Hematopoietic multipotent progenitor cell (in vitro differentiated cells): ENCODE results near the gene RALGAPB. TPM values are rescaled to one million over a fixed set of nuclear protein-coding genes. Genes with fewer than 3 reads are reported as not detected.
"Not testable (repeated sequence)": the region's sequence is repeated elsewhere in the genome, so short reads cannot be mapped to it uniquely, and the experiment has no call there.

Experiments used
- DNase-seq, 3 donors: peaks; one replicate each; pipeline ENCODE4 v3.0.0-alpha.2; 2011 to 2015; ENCODE audit warnings: low read depth in 2 of 3, low spot score in 2 of 3
- total RNA-seq: library from RNA; depleted of rRNA; stranded (reverse); fragments of >200 nt; gene quantifications from one replicate; pipeline ENCODE4 v1.2.3, GENCODE V29; 2012

RALGAPB gene
- total RNA-seq, 1 donor, result 23.7 TPM

DNA sequence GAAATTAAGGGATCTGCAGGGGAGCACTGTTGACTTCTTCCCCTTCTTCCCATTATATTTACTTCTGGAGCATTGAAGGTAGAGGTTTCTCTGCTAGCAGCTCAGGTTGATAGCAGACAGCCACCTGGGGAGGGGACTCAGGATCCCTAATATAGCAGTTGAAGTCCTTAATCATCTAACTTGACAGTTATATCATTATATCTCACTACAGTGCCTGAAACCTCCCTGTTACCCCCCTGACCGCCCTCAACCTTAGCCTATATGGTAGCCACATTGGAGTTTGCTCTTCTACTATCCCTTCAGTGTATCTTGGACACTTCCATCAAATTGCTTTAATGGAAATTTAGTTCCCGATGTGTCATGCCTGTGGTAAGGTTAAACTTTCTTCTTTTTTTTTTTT lies 7.0 kb downstream of the RALGAPB start:
- DNase-seq, result no peak

DNA sequence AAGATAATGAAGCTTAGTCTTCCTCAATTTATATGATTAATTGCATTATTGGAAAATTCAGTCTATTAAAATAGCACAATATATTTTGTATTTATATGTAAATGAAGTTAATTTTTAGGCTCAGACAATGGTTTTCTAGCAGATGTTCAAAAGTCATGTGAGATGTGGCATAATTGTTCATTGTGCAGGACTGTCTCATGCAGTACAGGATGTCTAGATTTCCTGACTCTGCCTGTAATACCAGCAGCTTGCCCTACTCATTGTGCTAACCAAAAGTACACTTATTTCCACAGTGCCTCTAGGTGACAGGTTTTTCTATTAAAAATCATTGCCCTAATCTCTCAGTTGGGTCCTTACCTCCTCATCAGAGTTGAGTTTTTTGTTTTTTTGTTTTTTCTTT lies 12.4 kb downstream of the RALGAPB start:
- DNase-seq, result no peak

- DNase-seq, result no peak
Observed at GRCh38 chr20:38489181-38489580, 16.5 kb downstream of the RALGAPB start.

DNA sequence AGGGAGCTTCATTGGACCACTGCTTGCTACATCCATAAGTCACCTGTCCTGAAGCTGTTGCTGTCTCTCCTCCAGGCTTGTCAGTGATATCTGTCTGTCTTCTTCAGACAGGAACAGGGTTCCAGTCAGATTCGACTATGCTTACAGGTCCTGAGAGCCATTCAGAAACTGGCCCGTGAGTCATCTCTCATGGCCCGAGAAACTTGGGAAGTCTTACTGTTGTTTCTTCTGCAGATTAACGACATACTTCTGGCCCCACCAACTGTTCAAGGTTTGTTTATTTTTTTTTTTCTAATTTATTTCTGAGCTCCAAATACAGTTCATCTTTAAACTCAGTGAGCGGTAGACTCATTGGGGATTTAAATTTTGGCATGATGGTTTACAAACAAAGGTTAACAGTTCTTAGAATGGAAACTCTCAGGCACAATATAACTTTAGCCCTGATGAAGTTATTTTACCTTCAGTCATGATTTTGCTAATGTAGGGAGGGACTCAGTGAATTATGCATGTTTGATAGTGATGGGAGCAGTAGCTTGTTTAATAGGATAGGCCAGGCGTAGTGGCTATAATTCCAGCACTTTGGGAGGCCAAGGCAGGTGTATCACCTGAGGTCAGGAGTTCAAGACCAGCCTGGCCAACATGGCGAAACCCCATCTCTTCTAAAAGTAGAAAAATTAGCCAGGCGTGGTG lies 24.7 kb downstream of the RALGAPB start:
- DNase-seq, result no peak

- no peak for DNase-seq
Observed at GRCh38 chr20:38498909-38499308, 26.3 kb downstream of the RALGAPB start.

DNA sequence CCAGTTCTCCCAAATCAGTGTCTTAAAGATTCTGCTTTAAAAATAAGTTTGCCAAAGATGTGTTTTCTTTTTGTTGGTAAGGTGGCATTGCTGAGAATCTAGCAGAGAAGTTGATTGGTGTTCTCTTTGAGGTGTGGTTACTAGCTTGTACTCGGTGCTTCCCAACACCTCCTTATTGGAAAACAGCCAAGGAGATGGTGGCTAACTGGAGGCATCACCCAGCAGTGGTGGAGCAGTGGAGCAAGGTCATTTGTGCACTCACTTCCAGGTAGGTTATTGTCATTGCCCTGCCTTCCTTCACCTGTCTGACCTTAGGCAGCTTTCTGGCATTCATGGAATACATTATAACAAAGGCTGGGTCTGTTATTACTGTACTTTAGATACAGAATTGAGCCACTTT lies 26.7 kb downstream of the RALGAPB start:
- no peak for DNase-seq

GRCh38 chr20:38501858-38502436 lies 29.3 kb downstream of the RALGAPB start:
- no peak for DNase-seq

DNA sequence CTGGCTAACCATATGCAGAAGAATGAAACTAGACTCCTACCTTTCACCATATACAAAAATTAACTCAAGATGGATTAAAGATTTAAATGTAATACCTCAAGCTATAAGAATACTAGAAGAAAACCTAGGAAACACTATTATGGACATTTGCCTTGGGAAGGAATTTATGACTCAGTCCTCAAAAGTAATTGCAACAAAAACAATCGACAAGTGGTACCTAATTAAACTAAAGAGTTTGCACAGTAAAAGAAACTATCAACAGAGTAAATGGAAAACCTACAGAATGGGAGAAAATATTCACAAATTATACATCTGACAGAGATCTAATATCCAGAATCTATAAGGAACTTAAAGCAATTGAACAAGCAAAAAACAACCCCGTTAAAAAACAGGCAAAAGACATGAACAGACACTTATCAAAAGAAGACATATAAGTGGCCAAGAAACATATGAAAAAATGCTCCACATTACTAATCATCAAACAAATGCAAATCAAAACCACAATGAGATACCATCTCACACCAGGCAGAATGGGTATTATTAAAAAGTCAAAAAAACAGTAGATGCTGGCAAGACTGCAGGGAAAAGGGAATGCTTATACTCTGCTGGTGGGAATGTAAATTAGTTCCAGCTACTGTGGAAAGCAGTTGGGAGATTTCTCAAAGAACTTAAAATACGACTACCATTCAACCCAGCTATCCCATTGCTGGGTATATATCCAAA lies 31.9 kb downstream of the RALGAPB start:
- no peak for DNase-seq

GRCh38 chr20:38505091-38505455 lies 32.4 kb downstream of the RALGAPB start:
- no peak for DNase-seq

GRCh38 chr20:38511726-38512125 lies 39.1 kb downstream of the RALGAPB start:
- not testable (repeated sequence) for DNase-seq

DNA sequence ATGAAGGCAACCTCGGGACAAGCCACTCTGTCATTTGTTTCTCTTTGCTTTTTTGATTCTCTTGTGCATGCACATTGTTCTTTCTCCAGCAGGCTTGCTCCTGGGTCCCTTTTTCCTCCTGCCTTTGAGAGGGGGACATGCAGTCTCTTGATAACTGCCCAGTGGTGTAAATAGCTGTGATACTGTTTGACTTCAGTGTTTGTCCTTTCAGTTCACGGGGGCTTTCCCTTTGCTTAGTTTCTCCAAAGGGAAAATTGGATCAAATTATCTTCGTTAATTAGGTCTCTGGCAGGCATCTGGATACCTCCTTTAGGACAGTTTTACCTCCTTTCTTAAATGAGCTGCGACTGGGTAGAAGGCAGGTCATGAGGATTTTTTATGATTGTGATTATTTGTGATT lies 41.5 kb downstream of the RALGAPB start:
- DNase-seq, result no peak

GRCh38 chr20:38514947-38515346 lies 42.3 kb downstream of the RALGAPB start:
- DNase-seq, result no peak

GRCh38 chr20:38515631-38516030 lies 43.0 kb downstream of the RALGAPB start:
- DNase-seq, result no peak

- DNase-seq, result no peak
Observed at GRCh38 chr20:38519426-38519825, 46.8 kb downstream of the RALGAPB start.

GRCh38 chr20:38520261-38520660 lies 47.6 kb downstream of the RALGAPB start:
- no peak for DNase-seq

GRCh38 chr20:38523697-38524096 lies 51.1 kb downstream of the RALGAPB start:
- no peak for DNase-seq

DNA sequence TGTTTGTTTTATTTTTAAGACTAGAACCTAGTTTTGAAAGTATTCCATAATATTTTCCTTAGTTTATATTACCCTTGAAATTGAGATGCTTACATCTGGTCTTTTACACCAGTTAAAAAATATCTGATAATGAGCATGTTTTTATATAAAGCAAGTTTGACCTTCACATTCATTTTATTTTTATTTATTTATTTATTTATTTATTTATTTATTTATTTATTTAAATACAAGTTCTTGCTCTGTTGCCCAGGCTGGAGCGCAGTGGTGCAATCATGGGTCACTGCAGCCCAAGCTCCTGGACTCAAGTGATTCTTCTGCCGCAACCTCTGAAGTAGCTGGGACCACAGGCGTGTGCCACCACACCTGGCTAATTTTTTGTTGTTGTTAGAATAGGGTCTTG lies 55.5 kb downstream of the RALGAPB start:
- DNase-seq, result no peak

- no peak for DNase-seq
Observed at GRCh38 chr20:38531021-38531420, 58.4 kb downstream of the RALGAPB start.

DNA sequence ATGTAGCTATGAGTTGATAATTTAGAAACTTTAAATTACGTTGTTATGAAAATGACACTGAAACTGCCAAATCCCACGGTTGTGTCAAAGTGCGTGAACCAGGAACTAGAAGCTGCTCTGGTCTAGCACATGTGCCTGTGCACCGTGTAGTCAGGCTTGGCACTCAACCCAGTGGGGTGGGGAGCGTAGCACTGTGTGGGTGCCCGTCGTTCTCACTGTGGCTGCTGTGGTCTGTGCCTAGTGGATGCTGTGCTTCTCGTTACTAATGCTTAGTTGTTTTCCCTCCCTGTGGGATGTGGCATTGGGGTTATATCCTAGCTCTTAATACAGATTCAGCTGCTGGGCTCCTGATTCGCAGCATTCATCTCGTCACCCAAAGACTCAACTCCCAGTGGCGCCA lies 62.1 kb downstream of the RALGAPB start:
- DNase-seq, result no peak

DNA sequence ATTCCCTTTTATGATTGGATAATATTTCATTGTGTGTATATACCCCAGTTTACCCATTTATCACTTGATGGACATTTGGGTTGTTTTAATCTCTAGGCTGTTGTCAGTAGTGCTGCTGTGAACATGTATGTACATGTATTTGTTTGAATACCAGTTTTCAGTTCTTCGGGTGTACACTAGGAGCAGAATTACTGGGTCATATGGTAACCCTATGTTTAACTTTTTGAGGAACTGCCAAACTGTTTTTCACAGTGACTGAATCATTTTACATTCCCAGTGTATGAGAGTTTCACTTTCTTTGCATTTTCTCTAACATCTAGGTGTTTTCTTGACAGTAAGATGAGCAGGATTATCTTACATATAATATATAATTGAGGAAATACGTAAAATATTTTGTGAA lies 63.7 kb downstream of the RALGAPB start:
- DNase-seq, result no peak

DNA sequence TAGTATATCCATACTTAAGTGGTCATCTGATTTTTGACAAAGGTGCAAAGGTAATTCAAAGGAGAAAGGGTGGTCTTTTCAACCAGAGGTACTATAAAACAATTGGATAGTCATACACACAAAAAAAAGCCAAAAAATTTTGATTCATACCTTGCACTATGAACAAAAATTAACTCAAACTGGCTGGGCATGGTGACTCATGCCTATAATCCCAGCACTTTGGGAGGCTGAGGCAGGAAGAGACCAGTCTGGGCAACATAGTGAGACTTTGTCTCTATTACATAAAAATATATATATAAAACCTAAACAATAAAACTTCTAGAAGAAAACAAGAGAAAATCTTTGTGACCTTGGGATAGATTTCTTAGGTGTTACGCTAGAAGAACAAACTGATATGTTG lies 64.5 kb downstream of the RALGAPB start:
- no peak for DNase-seq

DNA sequence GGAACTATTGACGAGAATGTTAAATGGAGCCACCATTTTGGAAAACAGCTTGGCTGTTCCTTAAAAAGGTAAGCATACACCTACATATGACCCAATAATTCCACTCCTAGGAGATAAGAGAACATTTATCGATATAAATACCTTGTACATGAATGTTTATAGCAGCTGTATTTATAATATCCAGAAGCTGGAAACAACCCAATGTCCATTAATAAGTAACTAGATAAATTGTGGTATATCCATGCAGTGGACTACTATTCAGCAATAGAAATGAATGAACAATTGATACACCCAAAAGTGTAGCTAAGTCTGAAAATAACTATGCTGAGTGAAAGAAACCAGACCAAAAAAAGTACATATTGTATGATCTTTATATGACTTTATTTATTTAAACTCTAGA lies 66.1 kb downstream of the RALGAPB start:
- no peak for DNase-seq
